Fibroblast of upper back skin (primary cell): ENCODE results near the gene NPAS2.
A peak's percentile ranks its signal among the peaks of the same experiment; 100 is the strongest.

Experiments
- DNase-seq: peaks from one replicate; pipeline ENCODE4 v3.0.0-alpha.2; 2013

Gene NPAS2

DNA sequence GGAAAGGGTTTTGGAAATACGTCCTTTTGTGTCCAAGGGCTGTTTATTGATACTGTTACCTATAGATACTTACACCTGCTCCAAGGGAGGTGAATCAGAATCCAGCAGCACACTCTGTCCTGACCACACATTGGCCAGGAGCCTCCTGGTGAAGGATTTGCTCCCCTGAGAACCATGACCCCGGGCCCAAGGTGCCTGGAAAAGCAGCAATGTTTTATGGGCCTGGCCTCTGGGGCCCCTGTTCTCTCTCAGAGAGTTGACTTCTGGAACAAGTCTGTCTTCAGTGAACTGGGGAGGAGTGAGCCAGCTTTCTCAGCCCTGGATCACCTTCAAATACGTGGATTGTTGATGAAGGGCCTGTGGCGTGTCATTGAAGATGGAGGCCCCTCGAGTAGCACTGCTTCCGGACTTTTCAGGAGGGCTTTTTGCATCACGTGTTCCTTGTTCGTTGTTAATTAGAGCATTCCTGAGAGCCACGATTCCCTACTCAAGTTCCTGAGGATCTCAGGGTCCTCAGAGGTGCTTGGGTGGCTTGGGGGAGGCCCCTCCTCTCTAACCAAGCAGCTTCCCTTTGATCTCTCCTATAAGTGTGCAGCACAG, 103.6 kb downstream of the NPAS2 start:
- DNase-seq = no peak

DNA sequence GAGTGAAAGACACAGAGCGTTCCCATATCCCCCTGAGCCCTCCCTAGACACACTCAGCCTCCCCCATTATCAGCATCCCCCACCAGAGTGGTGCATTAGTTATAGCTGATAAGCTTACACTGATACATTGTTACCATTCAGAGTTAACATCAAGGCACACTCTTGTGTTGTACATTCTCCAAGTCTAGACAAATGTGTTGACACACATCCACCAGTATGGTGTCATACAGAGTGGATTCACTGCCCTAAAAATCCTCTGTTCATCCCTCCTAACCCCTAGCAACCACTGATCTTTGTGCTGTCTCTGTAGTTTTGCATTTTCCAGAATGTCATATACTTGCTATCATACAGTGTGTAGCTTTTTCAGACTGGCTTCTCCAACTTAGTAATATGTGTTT, 104.2 kb downstream of the NPAS2 start:
- peak; percentile 27 for DNase-seq

DNA sequence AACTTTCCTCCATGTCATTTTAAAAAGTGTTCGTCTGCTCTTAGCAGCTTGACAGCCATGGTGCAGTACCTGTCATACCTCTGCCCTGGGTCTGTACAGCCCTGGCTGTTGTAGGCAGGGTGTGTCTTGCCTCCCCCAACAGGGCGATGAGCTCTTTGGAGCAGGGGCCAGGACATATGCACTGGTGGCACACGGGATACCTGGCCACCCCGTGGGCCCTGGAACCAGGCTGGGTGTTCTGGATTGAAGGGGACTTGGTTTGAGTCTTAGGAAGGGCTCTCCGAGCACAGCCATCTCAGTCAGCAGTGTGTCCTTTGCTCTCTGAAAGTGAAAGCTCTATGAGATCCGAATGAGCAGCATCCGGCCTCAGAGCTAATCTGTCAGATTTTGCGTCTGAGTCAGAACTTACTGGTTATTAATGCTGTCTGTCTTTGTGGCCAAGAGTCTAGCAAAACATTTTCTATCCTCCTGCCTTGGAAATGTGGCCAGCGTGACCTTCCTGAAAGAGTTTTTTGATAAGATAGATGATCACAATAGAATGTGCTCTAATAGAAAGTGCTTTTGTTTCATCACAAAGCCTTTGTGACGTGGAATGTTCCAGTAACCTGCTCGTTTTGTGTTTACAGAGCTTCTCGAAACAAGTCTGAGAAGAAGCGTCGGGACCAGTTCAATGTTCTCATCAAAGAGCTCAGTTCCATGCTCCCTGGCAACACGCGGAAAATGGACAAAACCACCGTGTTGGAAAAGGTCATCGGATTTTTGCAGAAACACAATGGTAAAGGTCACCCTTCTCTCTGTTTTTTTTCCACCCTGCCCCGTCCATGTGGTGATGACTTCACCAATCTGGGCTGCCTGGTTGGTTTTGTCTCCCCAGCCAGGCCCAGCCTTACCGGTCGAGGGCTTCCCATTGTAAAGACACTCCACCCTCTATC, 104.8 kb downstream of the NPAS2 start:
- DNase-seq = peak; percentile 84

DNA sequence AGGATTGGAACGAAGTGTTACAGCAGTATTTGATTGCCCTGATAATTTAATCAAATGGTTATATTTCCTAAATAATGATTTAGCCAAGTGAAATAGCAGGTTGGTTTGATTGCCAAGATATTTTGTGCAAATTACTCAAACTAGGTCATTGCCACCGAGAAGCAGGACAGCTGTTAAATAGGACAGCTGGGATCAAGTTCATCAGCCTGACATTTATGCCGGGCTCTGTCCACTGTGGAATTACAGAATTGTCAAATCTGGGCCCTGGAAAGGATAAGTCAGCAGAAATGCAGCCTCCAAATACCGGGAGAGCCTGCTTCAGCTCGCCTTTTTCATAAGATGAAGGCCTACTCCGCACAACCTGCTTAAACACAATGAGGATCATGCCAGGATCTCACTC, 108.3 kb downstream of the NPAS2 start:
- no peak for DNase-seq

DNA sequence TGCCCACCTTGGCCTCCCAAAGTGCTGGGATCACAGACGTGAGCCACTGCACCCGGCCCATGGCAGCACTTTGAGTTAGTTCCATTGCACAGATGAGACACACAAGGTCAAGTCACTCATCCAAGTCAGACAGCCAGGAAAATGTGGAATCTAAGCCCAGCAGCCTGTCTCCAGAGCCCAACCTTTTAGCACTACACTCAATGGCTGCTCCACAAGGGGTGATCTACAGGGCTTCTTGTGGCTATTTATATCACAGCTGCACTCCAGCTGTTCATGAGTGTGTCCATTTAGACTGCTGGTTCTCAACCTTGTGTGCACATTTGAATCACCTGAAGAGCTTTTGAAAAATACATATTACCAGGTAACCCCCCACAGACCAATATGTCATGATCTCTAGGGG, 109.2 kb downstream of the NPAS2 start:
- DNase-seq = peak; percentile 36

DNA sequence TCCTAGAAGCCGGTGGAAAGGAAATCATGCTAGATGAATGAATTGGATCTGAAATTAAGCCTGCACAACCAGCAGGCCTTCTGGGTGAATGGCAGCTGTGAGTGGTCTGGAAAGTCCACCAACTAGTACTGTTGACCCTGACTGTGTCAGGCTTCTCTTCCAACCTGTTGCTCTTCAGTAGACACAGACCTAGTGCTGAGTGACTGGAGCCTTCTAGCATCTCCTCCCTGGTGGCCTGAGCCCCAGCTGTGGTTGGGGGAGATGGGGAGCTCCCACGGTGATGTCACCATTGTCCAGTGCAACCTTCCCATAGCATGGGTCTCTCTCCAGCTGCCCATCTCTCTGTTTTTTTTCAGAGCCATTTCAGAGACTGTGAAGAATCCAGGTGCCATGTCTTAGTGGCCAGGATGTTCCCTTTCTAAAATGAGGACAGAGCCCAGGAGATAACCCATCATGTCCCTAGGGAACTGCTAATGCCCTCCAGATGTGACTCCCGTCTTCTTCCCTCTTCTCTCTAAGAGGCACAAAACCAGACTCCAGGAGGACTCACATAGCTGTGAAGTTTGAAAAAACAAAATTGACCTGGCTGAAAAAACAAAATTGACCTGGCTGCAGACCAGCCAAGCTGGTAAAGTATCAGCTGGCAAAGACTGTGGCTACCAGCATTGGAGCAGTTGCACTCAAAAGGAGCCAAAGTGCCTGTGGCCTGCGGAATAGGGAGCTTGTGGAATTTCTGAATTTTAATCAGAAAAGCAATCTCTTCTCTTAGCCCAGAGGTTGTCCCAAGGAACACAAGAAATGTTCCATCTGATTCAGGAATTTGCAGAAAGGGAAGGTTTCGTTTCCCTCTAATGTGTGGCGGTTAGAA, 114.8 kb downstream of the NPAS2 start:
- DNase-seq = no peak

DNA sequence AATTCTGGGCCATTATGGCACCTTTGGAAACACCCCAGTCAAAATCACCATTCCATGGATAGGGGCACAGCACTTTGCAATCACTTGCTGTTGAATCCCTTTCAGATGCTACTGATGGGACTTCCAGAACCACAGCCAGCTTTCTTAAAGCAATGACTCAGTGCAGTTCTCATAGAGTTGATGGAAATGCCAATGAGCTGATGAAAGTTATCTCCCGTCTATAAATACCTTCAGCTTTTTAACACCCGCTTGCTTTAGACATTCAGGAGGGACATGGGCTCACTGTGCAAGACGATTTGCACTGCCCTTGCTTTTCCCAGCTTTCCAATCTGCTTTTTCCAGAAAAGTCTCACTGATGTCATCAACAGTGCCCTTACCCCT, 115.4 kb downstream of the NPAS2 start:
- DNase-seq = peak; percentile 84

DNA sequence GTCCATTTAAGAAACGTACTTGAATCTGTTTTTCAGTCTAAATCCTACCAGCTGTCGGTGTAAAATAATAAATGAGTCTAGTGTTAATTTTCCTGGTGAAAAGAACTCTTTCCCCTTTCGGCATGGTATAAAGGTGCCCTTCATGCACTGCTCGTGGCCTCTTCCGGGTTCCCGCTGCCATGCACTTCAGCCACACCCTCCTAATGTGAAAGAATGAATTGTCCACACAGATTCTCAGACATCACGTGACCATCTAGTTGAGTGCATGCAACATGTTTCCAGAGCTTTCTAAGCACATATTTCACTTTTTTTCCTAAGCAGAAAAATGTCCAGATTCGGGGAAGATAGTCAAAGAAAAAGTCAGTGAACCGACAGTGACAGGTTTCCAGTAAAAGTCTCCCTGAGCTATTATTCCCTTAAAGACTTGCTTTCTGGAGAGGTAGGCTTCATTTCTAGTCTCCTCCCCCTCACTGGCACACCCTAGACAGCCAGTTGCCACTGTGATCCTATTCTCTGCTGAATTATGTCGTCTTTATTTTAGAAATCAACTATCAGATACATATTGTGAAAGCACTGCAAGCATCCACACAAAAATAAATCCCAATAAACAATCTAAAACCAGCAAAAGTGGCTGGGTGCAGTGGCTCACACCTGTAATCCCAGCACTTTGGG, 116.3 kb downstream of the NPAS2 start:
- no peak for DNase-seq

DNA sequence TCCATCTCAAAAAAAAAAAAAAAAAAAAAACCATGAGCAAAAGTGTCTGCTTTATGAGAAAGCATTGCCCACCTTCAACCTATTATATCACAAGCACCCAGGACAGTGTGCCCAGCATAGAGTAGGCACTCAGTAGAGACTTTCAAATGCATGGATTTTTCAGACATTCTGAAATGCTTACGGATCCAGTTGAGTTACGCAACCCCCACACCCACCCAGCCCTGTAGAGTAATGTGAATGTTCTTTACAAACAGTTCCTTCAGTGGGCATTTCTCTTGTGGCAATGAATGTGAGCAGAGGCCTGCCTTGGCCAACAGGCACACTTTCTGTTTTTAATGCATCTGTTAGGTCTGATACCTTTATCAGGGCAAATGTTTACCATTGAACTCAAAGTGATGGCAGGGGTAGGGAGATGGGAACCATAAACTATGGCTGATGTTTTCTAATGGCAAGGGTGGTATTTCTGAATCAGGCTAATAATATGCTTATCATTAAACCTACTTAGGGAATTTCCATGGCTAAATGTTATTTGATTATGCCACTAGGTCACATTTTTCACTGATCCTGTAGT, 117.1 kb downstream of the NPAS2 start:
- DNase-seq = no peak

DNA sequence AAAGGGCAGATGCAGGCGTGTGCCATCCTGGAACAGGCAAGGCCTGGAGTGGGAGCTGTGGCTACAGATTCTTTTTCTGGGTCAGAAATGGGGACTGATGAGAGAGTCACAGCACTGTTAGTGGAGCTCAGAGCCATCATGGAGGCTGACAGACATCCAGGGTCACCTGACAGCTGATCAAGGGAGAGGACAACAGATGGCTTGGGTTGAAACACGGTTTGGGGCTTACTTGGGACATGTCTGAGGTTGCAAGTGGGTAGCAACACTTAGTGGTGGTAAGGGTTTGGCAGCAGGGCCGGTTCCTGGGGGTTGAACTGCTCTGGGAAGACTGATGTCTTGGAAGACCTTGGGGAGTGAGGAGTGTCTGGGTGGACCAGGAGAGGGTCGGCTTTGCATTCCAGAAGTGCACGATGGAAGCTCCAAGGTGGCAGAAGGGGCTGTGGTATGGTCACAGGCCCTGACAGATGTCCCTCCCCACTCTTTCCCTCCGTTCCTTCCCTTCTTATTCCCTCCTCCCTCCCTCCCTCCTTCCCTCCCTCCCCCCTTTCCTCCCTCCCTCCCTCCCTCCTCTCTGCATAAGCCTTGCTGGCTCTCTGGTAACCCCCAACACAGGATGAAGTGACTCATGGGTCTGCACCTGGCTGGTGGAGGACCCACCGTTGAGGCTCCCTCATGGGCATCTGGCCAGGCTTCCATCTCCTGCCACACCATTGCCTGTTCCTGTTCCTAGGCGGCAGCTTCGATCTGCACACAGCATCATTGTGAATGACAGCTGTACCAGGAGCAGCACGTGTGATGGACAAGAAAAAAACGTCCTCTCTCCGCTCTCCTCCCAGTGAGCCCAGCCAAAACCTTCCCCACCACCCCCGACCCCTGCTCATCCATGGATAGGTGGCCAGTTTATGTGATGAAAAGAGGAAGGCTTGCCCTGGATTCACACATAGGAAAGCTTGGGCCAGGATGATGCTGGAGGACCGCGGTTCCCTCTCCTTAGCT, 118.4 kb downstream of the NPAS2 start:
- DNase-seq = no peak

DNA sequence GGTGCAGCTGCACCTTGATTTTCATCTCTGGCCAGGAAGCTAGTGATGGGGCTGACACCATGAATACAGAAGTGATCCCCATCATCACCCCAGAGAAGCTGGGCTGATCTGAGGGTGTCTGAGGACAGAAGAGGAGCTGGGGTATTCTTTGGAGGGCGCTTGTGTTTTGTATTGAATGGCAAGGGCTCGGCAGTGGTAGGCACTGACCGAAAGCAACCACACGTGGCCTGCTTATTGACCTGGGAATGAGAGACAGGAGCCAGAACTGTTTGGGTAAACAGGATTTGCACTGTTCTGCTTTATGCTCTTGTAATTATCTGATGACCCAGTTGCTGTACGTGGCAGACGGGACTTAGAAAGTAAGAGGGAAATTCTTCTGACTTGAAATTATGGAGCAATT, 119.5 kb downstream of the NPAS2 start:
- DNase-seq = no peak

DNA sequence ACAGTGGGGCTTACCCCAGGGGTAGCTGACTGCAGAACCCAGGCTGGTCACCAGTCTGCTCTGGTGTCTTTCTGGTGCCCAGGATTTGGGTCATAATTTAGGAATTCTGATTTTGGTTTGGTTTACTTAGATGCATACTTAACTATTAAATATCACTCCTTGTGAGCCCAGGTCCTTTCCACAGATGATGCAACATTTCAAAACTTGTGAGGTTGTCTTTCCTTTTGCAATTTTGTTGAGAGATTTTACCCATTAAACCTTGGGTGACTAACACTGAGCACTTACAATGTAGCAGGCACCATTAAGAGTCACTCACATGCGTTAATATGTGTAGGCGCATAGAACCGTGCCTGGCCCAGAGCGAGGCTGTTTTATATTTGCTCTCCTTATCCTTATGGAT, 120.3 kb downstream of the NPAS2 start:
- peak; percentile 62 for DNase-seq

DNA sequence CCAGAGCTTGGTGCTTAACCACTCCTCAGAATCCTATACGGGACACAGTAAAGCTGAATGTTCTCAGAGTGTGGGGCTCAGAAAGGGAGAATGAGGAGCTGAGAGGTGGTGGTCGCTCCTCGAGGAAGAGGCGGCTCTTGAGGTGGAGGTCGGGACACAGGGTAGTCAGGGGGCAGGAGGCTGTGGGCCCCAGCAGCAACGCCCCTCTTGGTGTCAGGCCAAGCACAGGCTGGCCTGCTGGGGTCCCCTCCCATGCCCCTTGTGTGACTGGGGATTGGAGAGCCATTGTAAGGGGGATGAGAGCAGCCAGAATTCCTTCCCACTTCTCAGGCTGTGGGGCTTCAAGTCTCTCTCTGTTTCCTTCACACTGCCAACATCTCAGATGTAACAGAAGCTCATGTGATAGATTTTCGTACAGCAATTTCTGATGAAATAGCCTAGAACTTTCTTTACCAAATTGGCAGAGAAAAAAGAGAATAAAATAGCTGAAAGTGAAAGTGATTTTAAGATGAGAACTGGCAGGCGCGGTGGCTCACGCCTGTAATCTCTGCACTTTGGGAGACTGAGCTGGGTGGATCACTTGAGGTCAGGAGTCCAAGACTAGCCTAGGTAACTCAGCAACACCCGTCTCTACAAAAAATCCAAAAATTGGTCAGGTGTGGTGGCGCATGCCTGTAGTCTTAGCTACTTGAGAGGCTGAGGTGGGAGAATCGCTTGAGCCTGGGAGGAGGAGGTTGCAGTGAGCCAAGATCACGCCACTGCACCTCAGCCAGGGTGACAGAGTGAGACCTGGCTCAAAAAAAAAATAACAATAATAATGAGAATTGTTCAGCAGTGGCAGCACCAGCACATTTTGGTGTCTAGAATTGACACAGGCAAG, 121.1 kb downstream of the NPAS2 start:
- no peak for DNase-seq

DNA sequence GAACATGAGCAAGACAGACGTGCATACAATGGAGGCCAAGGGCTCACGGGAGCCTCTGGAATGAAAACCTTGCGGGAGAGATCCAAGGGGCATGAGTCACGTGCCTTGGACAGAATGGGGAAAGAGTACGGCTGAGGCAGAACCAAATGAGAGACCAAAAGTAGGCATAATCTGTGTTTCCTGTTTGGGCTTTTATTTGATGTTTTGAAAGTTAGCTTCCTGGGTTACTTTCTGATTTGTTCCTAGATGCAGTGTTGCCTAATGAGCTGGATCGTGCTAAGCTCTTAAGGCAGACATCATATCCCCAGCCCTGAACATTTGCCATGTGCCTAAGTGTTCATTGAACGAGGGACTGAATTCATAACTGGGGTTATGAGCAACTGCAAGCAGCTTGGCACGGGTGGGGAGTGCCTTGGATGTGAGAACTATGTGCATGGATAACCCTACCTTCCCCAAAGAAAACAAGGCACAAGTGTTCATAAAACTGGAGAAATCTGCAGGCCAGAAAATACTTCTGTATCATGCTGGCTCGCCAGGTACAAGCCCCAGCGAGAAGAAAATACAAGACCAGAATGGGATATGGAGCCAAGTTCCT, 121.8 kb downstream of the NPAS2 start:
- peak; percentile 73 for DNase-seq

DNA sequence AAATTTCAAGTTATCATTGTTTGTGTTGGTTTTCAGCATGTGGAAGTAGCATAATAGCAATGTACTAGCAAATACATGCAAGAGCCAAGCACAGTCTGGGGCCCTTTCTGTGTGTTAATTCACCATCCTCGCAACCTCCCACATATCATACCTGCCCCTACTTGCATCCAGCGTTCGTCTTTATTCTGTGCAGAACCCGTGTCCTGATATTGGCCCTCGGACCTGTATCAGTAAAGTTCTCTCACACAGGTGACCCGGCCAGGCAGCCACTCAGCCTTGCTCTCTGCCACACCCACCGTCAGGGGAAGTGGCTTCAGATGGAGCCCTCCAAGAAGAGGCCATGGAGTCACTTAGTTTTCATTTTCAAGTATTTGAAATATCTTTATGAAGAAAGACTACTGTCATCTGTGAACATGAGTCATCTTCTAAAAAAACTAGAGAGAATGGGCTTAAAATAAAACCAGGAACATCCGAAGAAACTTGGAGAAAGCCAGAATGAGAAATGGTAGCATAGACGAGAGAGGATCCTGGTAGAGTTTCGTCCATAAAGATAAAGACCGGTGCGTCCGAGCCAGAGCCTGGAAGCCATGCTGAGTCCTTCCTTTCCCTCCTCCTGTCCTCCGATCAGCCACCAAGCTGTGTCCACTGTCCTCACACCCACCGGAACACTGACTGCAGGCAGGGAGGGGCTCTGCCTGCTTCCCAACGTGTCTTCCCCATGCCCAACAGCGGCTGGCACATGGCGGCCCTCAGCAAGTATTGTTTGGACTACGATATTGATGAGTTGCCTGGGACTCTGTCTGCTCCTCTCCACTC, 124.9 kb downstream of the NPAS2 start:
- no peak for DNase-seq

DNA sequence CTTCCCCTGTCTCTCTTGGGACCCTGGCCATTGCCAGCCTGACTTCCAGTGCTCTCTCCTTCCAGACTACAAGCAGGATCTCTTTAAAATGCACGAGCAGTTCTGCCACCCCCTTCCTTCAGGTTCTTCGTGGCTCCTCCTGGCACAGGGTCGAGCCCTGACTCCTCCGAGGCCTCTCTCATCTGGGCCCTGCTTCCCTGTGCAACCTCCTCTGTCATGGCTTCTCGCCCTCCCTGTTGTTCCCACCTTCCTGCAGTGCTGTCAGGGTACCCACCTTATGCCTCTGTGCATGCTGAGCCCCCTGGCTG, 125.4 kb downstream of the NPAS2 start:
- DNase-seq = no peak

DNA sequence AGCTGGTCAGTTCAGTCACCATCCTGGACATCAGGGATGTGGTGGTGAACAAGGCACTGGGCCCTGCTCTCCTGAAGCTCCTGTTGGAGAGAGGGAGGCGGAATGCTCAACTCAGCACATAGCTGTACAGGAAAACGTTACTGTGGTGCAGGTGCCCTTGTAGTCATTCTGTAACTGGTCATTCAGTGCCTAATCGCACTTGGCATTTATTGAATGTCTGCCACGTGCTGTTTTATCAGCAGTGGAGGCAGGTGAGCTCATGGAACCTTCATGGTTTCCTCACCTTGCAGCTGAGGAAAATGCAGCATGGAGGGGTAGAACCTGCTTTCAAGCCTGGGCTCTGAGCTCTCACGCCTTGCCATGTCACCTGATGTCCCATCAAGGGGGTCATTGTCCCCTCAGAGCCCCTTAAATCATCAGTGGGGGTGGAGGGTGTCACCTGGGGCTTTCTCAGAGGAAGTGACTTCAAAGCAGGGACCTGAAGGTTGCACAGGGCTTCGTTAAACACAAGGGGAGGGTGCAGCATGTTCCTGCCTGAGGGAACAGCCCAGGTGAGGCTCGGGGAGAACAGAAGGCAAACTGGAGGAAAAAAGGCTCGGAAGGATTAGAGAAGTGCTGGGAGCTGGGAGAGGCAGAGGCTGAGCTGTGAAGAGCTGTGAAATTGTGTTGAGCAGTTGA, 126.1 kb downstream of the NPAS2 start:
- no peak for DNase-seq
